ENCODE data around the gene CFAP45. TPM values are rescaled to one million over a fixed set of nuclear protein-coding genes. Genes with fewer than 3 reads are reported as not detected.

CFAP45 gene
- polyA plus RNA-seq, 1 of the 3 experiments (the other 2 are of a cell fraction): 0.74 TPM

DNA sequence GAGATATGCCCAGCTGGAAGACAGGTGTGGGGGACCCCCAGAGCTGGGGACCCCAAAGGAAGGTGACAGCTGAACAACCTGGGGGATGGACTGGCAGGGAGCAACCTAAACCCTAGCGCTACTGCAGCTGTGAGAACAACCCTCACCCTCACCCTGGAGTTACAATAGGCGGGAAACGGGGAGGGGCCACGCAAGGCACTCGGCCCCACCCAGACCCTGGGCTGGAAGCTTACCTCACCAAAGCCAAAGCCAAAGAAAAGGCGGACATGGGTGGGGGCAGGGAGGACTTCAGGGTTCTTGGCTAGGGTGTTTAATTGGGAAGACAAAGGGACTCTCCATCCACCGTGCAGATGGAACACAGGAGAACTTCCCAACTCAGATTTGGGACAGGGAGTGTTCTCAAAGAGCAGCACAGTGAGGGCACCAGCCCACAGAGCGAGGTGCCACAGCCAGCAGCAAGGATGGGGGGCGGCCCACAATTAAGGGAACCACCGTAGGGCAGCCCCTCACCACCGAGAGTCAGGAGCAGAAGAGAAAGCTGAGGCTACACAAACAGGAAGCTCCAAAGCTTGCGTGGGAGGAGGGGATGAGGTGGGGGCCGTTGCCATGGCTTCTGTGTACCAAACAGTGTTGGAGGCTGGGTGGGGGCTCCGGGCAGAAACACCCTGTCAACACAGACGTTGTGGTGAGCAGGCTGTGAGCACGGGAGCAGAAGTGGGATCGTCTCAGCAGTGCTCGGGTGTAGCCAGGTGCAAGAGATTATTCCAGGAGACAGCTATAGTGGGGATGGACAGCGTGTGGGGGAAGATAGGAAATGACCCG lies 23.4 kb upstream of the CFAP45 start:
- Histone ChIP-seq H3K27me3 (ENCODE audit: insufficient read depth) (no peaks in the 10 kb centered on the region), H3F3A (replicated peaks; ENCODE audit: insufficient read depth) (peaks cover 21% of the 10 kb centered on the region), H3K79me2 (ENCODE audit: insufficient read depth) (peaks cover 79% of the 10 kb centered on the region), H2AFZ (ENCODE audit: low read depth) (no peak overlapping the region), H3K27ac (ENCODE audit: low read depth in 2 of 2, low read length in 1 of 2) (peak overlapping the region; percentile 73 to 97), H3K36me3 (replicated peaks in 1 of 2; ENCODE audit: control insufficient read depth in 1 of 2, insufficient read depth in 2 of 2, low read length in 1 of 2) (peaks cover 23 to 24% of the 10 kb centered on the region in 2 experiments), H3K9ac (peak overlapping the region; percentile 100), H3K9me2 (no peaks in the 10 kb centered on the region), H3K4me1 (ENCODE audit: control insufficient read depth in 1 of 2, insufficient read depth in 2 of 2, low read depth in 1 of 2, low read length in 1 of 2) (peaks cover 29 to 35% of the 10 kb centered on the region in 2 experiments; a peak in 3 of 4 replicates), H3K9me3 (no peaks in the 10 kb centered on the region), H4K20me1 (ENCODE audit: insufficient read depth) (peaks cover 51% of the 10 kb centered on the region), H3K4me3 (ENCODE audit: low read depth in 2 of 2, low read length in 1 of 2) (peak overlapping the region; percentile 91 to 97), H3K4me2 (peak overlapping the region; percentile 93)
- POLR2A ChIA-PET: interaction anchor here (0.6 to 1.1 kb wide), 2 partner anchors 9 to 22 kb away, joined by 3 read pairs; partner anchors contain the start of gene IGSF9
- WGBS (ENCODE audit: low lambda C conversion rate): 50% methylated on average over 19 of the region's 20 CpGs
- CTCF ChIA-PET: interaction anchor here (0.7 to 22.3 kb wide), 11 partner anchors 11 to 141 kb away, joined by 3 to 460 read pairs (median 5); no protein-coding TSS in a partner anchor
- no peak for TF ChIP-seq FOXM1 (IDR thresholded peaks at IDR 0.05; ENCODE audit: low read depth)
- TF ChIP-seq NRF1 (IDR thresholded peaks at IDR 0.05; ENCODE audit: low read depth, low read length): no peak
- TF ChIP-seq GATA2 (CRISPR knock-in tag; IDR thresholded peaks at IDR 0.05): no peak
- no peak for TF ChIP-seq PBX3 (IDR thresholded peaks at IDR 0.05)
- DNase-seq: no peak

DNA sequence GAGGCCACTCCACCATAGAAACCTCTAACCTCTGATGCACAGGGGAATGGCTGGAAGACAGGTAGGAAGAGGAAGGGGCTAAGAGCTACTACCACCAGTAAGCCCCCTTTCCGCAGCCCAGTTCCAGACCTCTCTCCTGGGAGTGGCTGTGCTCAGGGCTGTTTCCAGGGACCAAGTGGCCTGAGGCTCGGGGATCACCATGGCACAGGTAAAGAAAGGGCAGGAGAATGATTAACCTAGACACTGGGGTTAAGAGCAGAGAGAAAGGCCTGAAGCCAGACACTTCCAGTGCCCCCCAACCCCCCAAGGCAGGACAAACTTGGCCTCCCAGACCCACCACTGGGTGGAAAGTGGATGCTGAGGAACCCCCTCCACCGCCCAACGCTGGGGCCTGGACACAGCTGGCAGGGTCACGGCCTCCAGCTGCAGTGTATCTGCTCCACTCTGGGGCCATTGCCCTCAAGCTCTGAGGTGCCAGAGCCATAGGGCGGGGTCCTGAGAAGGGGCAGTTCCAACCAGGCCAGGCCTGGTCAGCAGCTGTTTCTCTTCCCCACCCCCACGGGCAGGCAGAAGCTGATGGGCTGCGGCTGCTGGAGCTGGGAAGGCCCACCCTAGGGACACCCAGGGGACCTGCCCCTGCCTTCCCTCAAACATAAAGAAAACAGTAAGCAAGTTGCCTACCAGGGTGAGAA lies 22.7 kb upstream of the CFAP45 start:
- no peak overlapping the region for H2AFZ ChIP-seq (ENCODE audit: low read depth)
- H4K20me1 ChIP-seq (ENCODE audit: insufficient read depth): peaks cover 54% of the 10 kb centered on the region
- POLR2A ChIA-PET: interaction anchor here (1.1 kb wide), 1 partner anchor 23 kb away, joined by 3 read pairs; the partner anchor contains the start of gene IGSF9
- CTCF ChIA-PET: interaction anchor here (0.7 to 22.3 kb wide), 8 partner anchors 11 to 157 kb away, joined by 3 to 460 read pairs (median 6); no protein-coding TSS in a partner anchor
- no peaks in the 10 kb centered on the region for H3K27me3 ChIP-seq (ENCODE audit: insufficient read depth)
- peaks cover 25 to 28% of the 10 kb centered on the region in 2 experiments for H3K36me3 ChIP-seq (replicated peaks in 1 of 2; ENCODE audit: control insufficient read depth in 1 of 2, insufficient read depth in 2 of 2, low read length in 1 of 2)
- H3K27ac ChIP-seq (ENCODE audit: low read depth in 2 of 2, low read length in 1 of 2): peak overlapping the region; percentile 73 to 97
- H3F3A ChIP-seq (replicated peaks; ENCODE audit: insufficient read depth): peaks cover 29% of the 10 kb centered on the region
- 57% methylated on average over 3 of the region's 8 CpGs for WGBS (ENCODE audit: low lambda C conversion rate)
- peaks cover 35% of the 10 kb centered on the region in 2 experiments for H3K4me1 ChIP-seq (ENCODE audit: control insufficient read depth in 1 of 2, insufficient read depth in 2 of 2, low read depth in 1 of 2, low read length in 1 of 2)
- peak overlapping the region; percentile 91 to 97 for H3K4me3 ChIP-seq (ENCODE audit: low read depth in 2 of 2, low read length in 1 of 2)
- H3K9me3 ChIP-seq: no peaks in the 10 kb centered on the region
- TF ChIP-seq NFIC (IDR thresholded peaks at IDR 0.05; ENCODE audit: borderline replicate concordance) (no peak), JUND (IDR thresholded peaks at IDR 0.05) (no peak), TCF12 (IDR thresholded peaks at IDR 0.05) (0 out of 2 replicates have a peak, but pooled peaks have one; percentile 5), GATA2 (CRISPR knock-in tag; IDR thresholded peaks at IDR 0.05) (no peak)
- H3K4me2 ChIP-seq: peak overlapping the region; percentile 93
- H3K9ac ChIP-seq: peak overlapping the region; percentile 100
- H3K9me2 ChIP-seq: no peaks in the 10 kb centered on the region
- H3K79me2 ChIP-seq (ENCODE audit: insufficient read depth): peaks cover 82% of the 10 kb centered on the region
- peak; percentile 62 for DNase-seq

Measured in SK-N-SH (cell line).